GM18873 (cell line): Measurements from ENCODE around the gene SLCO2B1.

Experiments used
- ATAC-seq: cut with Tn5 transposase; IDR thresholded peaks from one replicate; pipeline ENCODE4 v1.9.1; 2021; ENCODE audit warnings: mild to moderate bottlenecking, moderate library complexity, moderate number of reproducible peaks; ENCODE audit not compliant: unreplicated experiment, low FRiP score

The SLCO2B1 gene

DNA sequence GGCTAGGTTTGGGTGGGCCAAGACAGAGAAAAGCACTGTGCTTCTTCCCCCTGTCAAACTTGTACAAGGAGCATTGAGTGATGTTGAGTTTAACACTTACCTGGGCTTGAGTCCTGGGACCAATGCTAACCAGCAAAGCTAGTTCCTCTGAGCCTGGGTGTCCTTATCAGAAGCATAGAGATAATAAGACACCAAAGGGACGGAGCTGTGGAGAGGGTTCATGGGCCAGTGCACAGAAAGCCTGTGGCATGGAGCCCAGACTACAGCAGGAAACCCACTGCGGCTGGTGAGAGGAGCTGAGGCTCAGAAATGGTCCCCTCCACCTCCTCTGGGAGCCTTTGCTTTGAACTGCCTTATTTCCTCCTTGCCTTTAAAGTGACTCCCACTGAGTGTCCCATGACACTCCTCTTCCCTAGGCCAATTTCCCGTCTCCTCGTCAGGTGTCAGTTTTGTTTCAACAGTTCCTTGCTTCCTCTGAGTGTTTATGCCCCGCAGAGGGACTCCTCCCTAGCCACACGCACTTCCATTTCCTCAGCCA lies 9.4 kb downstream of the SLCO2B1 start:
- ATAC-seq: no peak

- ATAC-seq: no peak
Observed at GRCh38 chr11:75160880-75161279, 10.0 kb downstream of the SLCO2B1 start.

GRCh38 chr11:75161506-75162095 lies 10.7 kb downstream of the SLCO2B1 start:
- ATAC-seq: no peak

- no peak for ATAC-seq
Observed at GRCh38 chr11:75162954-75163353, 12.0 kb downstream of the SLCO2B1 start.

GRCh38 chr11:75163921-75164849 lies 13.3 kb downstream of the SLCO2B1 start:
- ATAC-seq: no peak

DNA sequence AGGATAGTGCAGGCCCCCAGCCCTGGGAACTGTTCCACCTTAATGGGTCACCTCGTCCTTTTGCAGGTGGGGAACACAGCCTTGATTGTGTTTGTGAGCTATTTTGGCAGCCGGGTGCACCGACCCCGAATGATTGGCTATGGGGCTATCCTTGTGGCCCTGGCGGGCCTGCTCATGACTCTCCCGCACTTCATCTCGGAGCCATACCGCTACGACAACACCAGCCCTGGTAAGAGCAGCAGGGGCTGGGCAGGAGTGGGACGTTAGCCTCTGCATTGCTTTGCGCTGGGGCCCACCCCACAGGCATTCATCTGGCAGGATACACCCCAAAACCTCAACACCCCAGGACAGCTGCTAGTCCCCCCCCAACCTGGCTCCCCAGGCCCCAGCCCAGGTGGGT lies 14.8 kb downstream of the SLCO2B1 start:
- no peak for ATAC-seq

DNA sequence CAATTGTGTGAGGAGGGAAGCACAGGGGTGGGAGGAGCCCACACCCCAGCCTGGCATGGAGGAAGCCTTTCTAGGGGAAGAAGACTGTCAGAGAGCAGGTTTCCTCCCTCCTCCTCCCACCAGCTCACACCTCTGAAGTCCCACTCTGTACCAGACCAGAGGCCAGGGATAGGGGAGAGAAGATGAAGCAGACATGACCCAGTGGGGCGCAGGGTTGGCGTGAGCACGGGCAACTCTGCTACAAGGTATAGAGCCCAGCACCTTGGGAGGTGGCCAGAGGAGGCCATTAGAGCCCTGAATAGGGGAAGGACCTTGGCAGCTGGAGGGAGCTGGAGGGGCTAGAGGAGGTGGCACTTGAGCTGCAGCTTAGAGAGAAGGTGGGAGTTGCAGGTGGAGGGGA lies 15.9 kb downstream of the SLCO2B1 start:
- no peak for ATAC-seq

DNA sequence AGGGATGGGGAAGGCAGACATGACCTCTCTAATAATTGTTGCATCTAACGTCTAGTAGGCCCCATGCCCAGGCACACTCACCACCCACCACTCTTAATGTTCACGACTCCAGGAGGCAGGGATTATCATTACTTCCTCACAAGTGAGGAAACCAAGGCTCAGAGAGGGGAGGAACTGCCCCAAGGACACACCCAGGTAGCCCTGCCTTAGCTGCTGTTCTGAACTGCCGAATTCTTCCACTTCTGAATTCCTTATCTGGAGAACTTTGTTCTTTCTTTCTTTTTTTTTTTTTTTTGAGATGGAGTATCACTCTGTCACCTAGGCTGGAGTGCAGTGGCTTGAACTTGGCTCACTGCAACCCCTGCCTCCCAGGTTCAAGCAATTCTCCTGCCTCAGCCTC lies 16.7 kb downstream of the SLCO2B1 start:
- no peak for ATAC-seq

DNA sequence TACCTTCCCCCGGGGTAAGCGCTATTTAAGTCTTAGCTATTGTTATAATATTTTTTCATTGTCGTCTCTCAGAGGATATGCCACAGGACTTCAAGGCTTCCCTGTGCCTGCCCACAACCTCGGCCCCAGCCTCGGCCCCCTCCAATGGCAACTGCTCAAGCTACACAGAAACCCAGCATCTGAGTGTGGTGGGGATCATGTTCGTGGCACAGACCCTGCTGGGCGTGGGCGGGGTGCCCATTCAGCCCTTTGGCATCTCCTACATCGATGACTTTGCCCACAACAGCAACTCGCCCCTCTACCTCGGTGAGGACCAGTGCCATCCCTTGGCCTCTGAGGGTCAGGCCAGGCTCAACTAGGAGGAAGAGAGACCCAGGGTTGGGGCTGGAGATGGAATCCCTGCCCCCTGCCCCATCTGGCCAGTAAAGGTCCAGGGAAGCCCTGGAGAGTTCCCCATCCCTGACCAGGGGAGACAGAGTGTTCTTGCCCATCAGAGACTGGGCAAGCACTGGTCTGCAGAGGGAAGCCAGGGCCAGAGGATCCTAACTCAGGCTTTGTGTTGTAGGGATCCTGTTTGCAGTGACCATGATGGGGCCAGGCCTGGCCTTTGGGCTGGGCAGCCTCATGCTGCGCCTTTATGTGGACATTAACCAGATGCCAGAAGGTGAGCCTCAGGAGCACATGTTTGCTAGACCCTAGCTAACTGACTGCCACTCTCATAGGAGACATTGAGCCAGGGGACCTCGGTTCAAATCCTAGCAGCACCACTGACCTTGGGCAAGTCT lies 18.4 kb downstream of the SLCO2B1 start:
- no peak for ATAC-seq

- ATAC-seq: no peak
Observed at GRCh38 chr11:75170516-75171201, 19.8 kb downstream of the SLCO2B1 start.

DNA sequence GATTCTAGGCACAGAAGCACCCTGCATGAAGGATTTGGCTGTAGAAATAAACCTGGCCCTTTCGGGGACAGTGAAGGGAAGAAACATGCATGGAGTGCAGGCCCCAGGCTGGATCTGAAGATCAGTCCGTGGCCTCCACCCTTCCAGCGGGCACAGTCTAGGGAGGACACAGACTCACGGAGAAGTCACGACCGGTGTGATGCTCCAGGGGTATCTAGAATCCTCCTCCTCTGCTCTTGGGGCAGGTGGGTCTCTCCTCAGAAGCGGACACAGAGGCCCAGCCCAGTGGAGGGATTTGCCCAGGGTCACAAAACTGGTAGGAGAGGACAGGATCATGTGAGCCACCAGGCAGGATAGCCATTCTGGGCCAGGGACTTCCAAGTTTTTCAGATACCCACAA lies 22.4 kb downstream of the SLCO2B1 start:
- ATAC-seq: no peak

DNA sequence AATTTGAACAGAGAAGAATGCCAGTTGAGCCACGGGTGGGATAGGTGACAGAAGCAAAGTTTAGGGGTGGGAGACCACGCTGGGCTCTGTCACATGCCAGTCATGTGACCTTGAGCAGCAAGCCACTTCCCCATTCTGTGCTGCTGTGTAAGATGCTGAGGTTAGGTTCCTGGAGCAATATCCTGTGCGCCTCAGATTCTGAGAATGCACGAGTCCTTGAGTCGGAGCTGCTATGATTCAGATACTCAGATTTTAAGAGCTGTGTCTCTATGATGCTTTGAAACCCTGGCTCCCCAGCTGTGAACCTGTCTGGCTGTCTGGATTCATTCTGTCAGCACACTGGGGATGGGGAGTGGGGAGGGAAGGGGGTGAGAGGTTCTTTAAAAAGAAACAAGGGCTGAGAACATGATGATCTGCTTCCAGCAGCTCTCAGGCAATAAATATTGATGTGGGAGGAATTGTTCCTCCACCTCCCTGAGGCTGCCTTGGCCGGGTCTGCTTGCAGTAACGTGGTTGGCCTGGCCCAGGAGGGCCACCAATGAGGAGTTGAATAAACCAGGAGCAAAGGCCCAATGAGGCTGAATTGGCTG lies 24.0 kb downstream of the SLCO2B1 start:
- ATAC-seq: no peak

DNA sequence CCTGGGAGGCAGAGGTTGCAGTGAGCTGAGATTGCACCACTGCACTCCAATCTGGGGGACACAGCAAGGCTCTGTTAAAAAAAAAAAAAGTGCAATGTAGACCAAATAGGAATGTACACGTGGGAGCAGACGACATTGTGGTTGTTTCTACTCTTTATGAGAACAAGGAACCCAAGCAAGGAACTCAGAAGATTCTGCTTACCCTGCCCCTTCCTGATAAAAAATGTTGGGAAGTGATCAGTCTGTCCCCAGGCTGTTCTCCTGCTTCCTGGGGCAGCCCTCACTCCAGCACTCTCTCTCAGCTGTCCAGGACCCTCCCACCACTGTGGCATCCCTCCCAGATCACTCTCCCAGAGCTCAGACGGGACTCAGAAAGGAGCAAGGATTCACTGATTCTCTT lies 31.8 kb downstream of the SLCO2B1 start:
- no peak for ATAC-seq

- no peak for ATAC-seq
Observed at GRCh38 chr11:75184051-75184450, 33.1 kb downstream of the SLCO2B1 start.

DNA sequence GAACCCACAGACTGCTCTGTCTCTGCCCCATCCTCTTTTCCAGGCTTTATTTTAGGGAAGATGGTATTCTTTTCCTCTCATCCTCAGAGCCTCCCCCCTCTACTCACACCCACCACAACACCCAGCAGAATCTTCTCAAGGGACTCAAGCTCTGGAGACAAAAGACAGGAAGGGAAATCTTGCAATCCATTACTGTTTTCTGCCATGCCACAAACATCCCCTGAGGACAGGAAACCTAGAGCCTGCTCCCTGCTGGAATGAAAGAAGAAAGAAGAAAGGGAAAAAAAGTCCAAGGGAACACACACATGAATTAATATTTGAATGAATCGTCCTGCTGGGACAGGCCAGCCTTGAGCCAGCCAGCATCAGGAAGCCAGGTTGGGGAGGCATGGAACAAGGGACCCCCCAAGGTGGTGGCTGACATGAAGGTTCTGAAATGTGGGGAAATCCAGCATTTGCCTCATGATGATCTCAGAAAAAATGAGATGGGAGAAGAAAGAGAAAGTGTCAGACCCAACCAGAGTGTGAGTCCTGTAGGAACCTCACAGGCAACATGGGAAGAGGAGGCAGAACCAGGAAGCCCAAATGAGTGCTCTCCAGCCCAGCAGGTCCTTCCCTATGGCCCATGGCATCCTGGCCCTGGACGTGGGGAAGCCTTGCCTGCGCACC lies 34.0 kb downstream of the SLCO2B1 start:
- ATAC-seq: no peak

DNA sequence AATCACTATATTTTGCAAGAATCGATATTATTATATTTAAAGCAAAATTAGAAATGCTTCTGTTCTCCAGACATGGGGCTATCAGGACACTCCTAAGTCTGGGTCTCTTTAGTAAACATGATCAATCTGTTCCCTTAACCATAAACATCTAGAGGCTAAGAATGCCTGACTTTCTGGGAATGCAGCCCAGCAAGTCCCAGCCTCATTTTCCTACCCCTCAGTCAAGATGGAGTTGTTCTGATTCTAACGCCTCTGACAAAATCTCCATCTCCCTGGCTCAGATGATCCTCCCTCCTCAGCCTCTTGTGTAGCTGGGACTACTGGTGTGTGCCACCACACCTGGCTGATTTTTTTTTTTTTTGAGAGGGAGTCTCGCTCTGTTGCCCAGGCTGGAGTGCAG lies 35.0 kb downstream of the SLCO2B1 start:
- ATAC-seq: no peak

DNA sequence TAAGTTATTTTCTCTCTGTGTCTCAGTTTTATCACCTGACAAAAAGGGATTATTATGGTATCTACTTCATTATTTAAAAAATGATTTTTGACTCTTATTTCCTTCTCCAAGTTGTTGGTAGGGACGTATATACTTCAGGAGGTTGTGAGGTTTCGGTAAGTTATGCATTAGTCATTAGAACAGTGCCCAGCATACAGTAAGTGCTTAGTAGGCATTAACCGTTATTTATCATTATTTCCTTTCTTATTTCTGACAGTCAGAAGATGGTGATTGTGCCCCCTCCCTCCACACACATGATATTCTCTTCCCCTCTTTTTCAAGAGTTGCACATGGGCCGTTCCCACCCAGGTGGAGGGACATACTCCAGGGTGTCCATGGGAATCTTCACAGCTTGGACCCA lies 36.1 kb downstream of the SLCO2B1 start:
- no peak for ATAC-seq

DNA sequence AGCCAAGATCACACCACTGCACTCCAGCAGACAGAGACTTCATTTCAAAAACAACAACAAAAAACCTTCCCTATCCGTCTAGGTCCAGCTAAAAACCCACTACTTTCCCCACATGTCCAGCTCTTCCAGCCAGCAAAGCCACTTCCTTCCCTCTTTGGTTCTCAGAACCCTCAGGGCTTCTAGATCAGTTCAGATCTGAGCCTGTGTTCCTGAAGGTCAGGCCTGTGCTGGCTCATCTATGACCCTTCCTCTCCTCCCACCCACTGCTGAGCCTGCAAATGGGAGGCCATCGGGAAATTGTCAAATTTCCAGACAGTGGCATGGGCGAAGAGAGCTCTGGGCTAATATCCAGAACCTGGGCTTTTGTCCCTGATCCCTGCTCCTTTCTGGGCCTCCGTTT lies 37.8 kb downstream of the SLCO2B1 start:
- ATAC-seq: no peak

DNA sequence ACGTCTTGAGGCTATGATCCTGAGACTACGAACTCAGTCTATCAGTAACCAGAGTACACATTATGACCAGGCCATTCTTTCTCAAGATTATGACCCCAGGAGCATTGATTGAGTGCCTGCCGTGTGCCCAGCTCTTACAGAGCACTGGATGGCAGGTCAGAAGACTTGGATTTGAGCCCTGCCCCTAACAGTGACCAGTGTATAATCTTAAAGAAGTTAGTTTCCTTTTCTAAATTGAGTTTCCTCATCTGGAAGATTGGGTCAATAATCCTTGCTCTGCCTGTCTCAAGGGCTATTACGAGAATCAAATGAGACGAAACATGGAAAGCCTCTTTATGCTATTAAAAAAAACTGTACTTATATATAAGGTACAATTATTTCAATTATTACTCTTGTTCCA lies 38.2 kb downstream of the SLCO2B1 start:
- no peak for ATAC-seq

GRCh38 chr11:75189911-75190310 lies 39.0 kb downstream of the SLCO2B1 start:
- no peak for ATAC-seq
